ENCODE data around the gene ITGA7. TPM values are rescaled to one million over a fixed set of nuclear protein-coding genes. Genes with fewer than 3 reads are reported as not detected.

ITGA7 gene
- total RNA-seq, 4 donors from 2014 or later = 117 to 518 (median 175) TPM

DNA sequence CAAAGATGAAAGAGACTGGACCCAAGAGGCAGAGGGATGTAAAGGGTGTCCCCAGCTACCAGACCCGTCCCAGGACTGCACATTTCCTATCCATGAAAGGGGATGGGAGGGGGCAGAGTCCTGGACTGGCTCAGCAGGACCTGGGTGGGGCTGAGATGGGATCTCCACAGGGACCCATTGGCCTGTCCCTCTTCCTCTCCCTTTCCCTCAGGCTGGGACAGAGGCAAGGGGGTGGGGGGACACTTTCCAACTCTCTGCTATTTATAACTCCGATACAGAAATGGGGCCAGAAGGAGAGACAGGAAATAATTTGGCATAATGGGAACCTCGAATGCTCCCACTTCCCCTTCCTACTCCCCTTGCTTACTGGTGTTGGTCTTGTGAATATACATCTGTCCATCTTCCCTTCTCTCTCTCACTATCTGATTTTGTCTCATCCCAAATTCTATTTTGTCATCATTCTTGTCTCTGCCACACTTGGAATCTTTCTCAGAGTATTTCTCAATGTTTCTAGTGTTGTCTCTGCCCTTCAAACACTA lies 1.1 kb upstream of the ITGA7 start:
- TF ChIP-seq, protein P1, sequence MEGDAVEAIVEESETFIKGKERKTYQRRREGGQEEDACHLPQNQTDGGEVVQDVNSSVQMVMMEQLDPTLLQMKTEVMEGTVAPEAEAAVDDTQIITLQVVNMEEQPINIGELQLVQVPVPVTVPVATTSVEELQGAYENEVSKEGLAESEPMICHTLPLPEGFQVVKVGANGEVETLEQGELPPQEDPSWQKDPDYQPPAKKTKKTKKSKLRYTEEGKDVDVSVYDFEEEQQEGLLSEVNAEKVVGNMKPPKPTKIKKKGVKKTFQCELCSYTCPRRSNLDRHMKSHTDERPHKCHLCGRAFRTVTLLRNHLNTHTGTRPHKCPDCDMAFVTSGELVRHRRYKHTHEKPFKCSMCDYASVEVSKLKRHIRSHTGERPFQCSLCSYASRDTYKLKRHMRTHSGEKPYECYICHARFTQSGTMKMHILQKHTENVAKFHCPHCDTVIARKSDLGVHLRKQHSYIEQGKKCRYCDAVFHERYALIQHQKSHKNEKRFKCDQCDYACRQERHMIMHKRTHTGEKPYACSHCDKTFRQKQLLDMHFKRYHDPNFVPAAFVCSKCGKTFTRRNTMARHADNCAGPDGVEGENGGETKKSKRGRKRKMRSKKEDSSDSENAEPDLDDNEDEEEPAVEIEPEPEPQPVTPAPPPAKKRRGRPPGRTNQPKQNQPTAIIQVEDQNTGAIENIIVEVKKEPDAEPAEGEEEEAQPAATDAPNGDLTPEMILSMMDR (IDR thresholded peaks at IDR 0.05; ENCODE audit: low read depth) = no peak

DNA sequence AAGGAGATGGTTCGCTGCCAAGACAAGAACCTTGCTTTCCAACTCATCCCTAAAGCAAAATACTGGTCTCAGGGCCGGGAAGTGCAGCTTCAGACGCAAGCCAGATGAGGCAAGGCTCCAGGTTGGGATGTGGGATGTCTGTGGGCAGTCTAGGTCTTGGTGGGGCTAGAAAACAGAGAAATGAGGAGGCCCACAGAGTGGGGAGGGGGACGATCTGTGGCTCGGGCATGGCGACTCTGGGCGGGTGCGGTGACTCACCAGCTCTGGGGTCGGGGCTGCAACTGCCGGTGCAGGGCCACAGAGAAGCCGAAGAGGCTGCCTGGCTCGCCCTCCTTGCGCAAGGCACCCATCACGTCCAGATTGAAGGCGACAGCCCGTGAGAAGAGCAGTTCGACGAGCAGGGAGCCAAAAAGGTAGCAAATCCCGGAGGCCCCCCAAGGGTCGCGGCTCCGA lies 459 bp downstream of the ITGA7 start:
- TF ChIP-seq, protein P1 (IDR thresholded peaks at IDR 0.05; ENCODE audit: low read depth) = no peak

DNA sequence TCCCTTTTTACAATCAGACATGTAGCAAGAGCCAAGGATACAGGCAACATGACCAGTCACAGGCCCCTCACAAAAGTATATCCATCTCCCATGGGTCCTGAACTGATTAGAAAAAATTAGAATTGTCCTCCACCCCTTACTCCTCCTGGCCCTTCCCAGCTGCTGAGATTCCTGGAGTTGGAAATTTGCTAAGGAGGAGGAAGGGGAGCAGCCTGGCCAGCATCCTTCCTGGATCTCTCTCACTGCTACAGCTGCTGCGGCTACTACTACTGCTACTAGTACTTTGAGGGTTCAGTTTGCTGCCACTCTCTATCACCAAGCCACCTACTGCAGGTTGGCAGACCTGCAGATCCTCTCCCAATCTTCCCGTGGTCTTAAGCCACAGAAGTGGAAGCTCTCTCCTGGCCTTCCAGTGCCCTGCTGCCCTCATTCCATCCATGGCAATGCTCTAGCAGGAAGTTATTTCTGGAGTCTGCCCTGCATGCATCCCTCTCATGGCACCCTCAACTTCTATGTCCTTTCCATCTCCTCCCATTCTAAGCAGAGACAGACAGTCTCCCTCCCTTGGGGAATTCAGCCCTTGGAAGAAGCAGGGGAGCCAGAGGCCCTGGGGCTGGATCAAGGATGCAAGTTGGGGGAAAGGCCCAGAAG lies 1.0 kb downstream of the ITGA7 start:
- TF ChIP-seq, protein P1 (IDR thresholded peaks at IDR 0.05; ENCODE audit: low read depth) = no peak

- TF ChIP-seq, protein P1 (IDR thresholded peaks at IDR 0.05; ENCODE audit: low read depth) = no peak
Measured at GRCh38 chr12:55705782-55706402, 1.8 kb downstream of the ITGA7 start.

DNA sequence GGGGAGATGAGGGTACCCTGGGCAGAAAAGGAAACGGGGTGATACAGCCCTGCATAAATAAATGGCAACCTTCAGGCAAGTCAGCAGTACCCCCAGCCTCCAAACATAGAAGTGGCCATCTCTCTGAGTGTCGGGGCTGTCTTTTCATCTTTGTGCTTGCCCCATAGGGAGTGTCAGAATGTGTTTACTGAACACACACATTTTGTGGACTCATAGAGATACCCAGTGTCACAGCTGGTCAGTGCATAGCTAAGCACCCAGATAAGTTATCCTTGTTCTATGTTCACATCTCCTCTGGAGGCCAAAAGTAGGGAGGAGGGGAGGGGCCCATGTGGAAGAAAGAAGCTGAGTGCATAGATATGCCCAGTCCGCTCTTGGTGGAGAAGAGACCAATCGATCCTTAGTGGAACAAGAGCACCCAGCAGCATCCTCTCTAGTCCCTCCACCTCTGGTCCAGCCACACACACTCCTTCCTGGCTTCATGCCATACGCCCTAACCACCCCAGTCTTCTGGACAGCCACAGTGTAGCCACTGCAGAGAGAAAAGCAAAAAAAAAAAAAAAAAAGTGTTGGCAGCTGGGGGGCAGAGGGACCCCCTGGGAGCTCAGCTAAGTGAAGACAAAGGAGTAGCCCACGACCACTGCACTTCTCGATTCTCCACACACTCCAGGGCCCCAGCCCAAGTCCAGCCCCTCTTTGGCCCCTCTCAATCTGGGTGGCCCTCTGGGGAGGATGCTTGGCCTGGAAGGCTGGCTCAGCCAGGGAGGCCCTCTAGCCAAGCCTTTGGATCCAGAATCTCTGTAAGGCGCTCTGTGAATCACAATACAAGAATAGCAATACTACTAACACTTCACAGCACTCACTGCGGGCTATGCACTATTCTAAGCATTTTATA lies 2.6 kb downstream of the ITGA7 start:
- TF ChIP-seq, protein P1 (IDR thresholded peaks at IDR 0.05; ENCODE audit: low read depth) = no peak

DNA sequence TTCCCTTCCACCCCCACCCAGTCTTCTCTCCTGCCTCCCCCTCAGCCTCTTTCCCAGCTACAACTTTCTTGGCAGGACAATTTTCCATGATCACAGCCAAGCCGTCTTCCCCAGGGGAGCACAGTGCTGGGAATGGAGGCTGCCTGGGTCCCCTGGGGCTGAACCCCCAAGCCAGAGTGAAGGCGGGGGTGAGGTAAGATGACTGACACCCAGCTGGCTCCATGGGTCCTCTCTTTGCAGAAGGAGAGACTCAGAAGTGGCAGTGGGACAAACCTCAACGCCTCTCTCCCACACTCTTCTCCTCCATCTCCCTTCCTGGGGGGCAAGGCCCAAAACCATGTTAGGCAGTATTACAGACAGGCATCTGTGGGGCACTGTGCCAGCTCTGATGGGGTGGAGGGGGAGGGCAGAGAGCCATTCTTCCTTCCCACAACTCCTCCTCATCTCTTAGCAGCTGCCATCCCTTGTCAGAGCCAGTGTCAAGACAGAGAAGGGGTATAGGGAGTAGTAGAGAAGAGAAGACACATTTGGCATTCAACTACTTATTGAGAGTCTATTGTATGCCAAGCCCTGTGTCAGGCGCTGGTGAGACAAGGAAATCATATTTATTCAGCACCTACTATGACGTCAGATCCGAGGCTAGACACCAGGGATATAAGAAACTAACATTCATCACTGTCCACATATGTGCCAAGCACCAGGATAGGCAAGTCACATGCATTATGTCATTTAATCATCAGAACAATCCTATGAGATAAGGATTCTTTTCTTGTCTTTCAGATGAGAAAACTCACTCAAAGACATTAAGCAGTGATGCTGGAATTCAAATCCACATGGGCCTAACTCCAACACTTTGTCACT lies 3.6 kb downstream of the ITGA7 start:
- TF ChIP-seq, protein P1 (IDR thresholded peaks at IDR 0.05; ENCODE audit: low read depth) = no peak

Data from subcutaneous adipose tissue (tissue), 4 donors.